HG03045 (cell line): Measurements from ENCODE around the gene TMEM266.

Experiments
- ATAC-seq: cut with Tn5 transposase; IDR thresholded peaks from one replicate; pipeline ENCODE4 v1.9.1; 2021; ENCODE audit warnings: mild to moderate bottlenecking, moderate library complexity; ENCODE audit not compliant: unreplicated experiment

TMEM266 gene

GRCh38 chr15:76127169-76127568, 67.4 kb downstream of the TMEM266 start:
- no peak for ATAC-seq

GRCh38 chr15:76127880-76128279, 68.1 kb downstream of the TMEM266 start:
- ATAC-seq = no peak

GRCh38 chr15:76134537-76134936, 74.8 kb downstream of the TMEM266 start:
- ATAC-seq = no peak

GRCh38 chr15:76135516-76135915, 75.7 kb downstream of the TMEM266 start:
- no peak for ATAC-seq

GRCh38 chr15:76138436-76138835, 78.7 kb downstream of the TMEM266 start:
- no peak for ATAC-seq

GRCh38 chr15:76139368-76140073, 79.7 kb downstream of the TMEM266 start:
- no peak for ATAC-seq

GRCh38 chr15:76140074-76140464, 80.3 kb downstream of the TMEM266 start:
- no peak for ATAC-seq

GRCh38 chr15:76146812-76147211, 87.0 kb downstream of the TMEM266 start:
- ATAC-seq = no peak

- ATAC-seq = no peak
Measured at GRCh38 chr15:76147906-76148570, 88.3 kb downstream of the TMEM266 start.

- no peak for ATAC-seq
Measured at GRCh38 chr15:76149291-76149915, 89.6 kb downstream of the TMEM266 start.

- no peak for ATAC-seq
Measured at GRCh38 chr15:76150513-76150912, 90.7 kb downstream of the TMEM266 start.

- peak; percentile 79 for ATAC-seq
Measured at GRCh38 chr15:76150971-76151598, 91.3 kb downstream of the TMEM266 start.

- ATAC-seq = no peak
Measured at GRCh38 chr15:76151599-76151974, 91.8 kb downstream of the TMEM266 start.

- no peak for ATAC-seq
Measured at GRCh38 chr15:76152197-76152596, 92.4 kb downstream of the TMEM266 start.

GRCh38 chr15:76153241-76154197, 93.7 kb downstream of the TMEM266 start:
- ATAC-seq = no peak

- no peak for ATAC-seq
Measured at GRCh38 chr15:76155731-76156130, 95.9 kb downstream of the TMEM266 start.

GRCh38 chr15:76158226-76158625, 98.4 kb downstream of the TMEM266 start:
- no peak for ATAC-seq

- ATAC-seq = no peak
Measured at GRCh38 chr15:76158815-76159214, 99.0 kb downstream of the TMEM266 start.

GRCh38 chr15:76159282-76159681, 99.5 kb downstream of the TMEM266 start:
- no peak for ATAC-seq

GRCh38 chr15:76160426-76161152, 100.8 kb downstream of the TMEM266 start:
- ATAC-seq = no peak
